Activated CD4-positive, alpha-beta T cell treated with anti-CD3 and anti-CD28 coated beads for 24 hours (primary cell): Measurements from ENCODE around the gene TXNDC15.
A peak's percentile ranks its signal among the peaks of the same experiment; 100 is the strongest.
"Not testable (repeated sequence)": the region's sequence is repeated elsewhere in the genome, so short reads cannot be mapped to it uniquely, and the experiment has no call there.

Experiments used
- DNase-seq, 2 donors: peaks; one replicate each; pipeline ENCODE4 v3.0.0-alpha.2; 2020; ENCODE audit warnings: low read depth in 2 of 2

Gene TXNDC15

GRCh38 chr5:134878403-134878802 is 4.2 kb downstream of the TXNDC15 start:
- no peak for DNase-seq

GRCh38 chr5:134879456-134879855 is 5.3 kb downstream of the TXNDC15 start:
- no peak for DNase-seq

- not testable (repeated sequence) for DNase-seq
Observed at GRCh38 chr5:134880937-134881336, 6.8 kb downstream of the TXNDC15 start.

- not testable (repeated sequence) for DNase-seq
Observed at GRCh38 chr5:134881711-134882110, 7.5 kb downstream of the TXNDC15 start.

- no peak for DNase-seq
Observed at GRCh38 chr5:134887593-134888159, 13.5 kb downstream of the TXNDC15 start.

GRCh38 chr5:134889335-134889734 is 15.2 kb downstream of the TXNDC15 start:
- no peak for DNase-seq

- DNase-seq, result no peak
Observed at GRCh38 chr5:134891473-134891872, 17.3 kb downstream of the TXNDC15 start.

- DNase-seq, result no peak
Observed at GRCh38 chr5:134892282-134892681, 18.1 kb downstream of the TXNDC15 start.

- DNase-seq, result no peak
Observed at GRCh38 chr5:134892926-134893325, 18.8 kb downstream of the TXNDC15 start.

- DNase-seq, result no peak
Observed at GRCh38 chr5:134893748-134894505, 19.8 kb downstream of the TXNDC15 start.

- no peak for DNase-seq
Observed at GRCh38 chr5:134902071-134902801, 28.1 kb downstream of the TXNDC15 start.

GRCh38 chr5:134904610-134905245 is 30.6 kb downstream of the TXNDC15 start, which contains the start of gene PCBD2:
TSS of gene PCBD2 (plus strand) at chr5:134905131. CDS start at chr5:134905140, 9 bp downstream.
- peak; percentile 88 for DNase-seq

- DNase-seq, result peak; percentile 32 to 39
Observed at GRCh38 chr5:134905246-134905996, 31.2 kb downstream of the TXNDC15 start.

- DNase-seq, result no peak
Observed at GRCh38 chr5:134906811-134907210, 32.6 kb downstream of the TXNDC15 start.

- DNase-seq, result not testable (repeated sequence)
Observed at GRCh38 chr5:134910752-134911151, 36.6 kb downstream of the TXNDC15 start.

GRCh38 chr5:134911285-134912206 is 37.4 kb downstream of the TXNDC15 start:
- no peak for DNase-seq

GRCh38 chr5:134913254-134913653 is 39.1 kb downstream of the TXNDC15 start:
- DNase-seq, result no peak

- DNase-seq, result no peak
Observed at GRCh38 chr5:134913795-134914194, 39.6 kb downstream of the TXNDC15 start.

- no peak for DNase-seq
Observed at GRCh38 chr5:134917070-134917815, 43.1 kb downstream of the TXNDC15 start.

GRCh38 chr5:134918861-134919260 is 44.7 kb downstream of the TXNDC15 start:
- no peak for DNase-seq
